Loucy (cell line): Measurements from ENCODE around the gene PDZD7.

Experiments
- H2AFZ ChIP-seq: fragments of 200-600 bp; sonication (generic); 2 replicates; pipeline ENCODE4 v1.6.0; 2016; ENCODE audit warnings: antibody characterized with exemption, mild to moderate bottlenecking, low read length, moderate library complexity
- H3F3A ChIP-seq: fragments of 200-600 bp; 2 replicates; pipeline ENCODE4 v1.6.0; 2016; ENCODE audit warnings: antibody characterized with exemption, low read depth, mild to moderate bottlenecking
- H3K27me3 ChIP-seq: fragments of 200-600 bp; sonication (generic); 2 replicates; pipeline ENCODE4 v1.6.1; 2014; ENCODE audit warnings: low read length, mild to moderate bottlenecking; ENCODE audit not compliant: insufficient read depth, poor library complexity, severe bottlenecking
- H3K36me3 ChIP-seq: fragments of 200-600 bp; sonication (generic); 2 replicates; pipeline ENCODE4 v1.6.1; 2016; ENCODE audit warnings: low read length; ENCODE audit not compliant: insufficient read depth
- H3K4me1 ChIP-seq: fragments of 200-600 bp; sonication (generic); 2 replicates; pipeline ENCODE4 v1.5.1; 2014; ENCODE audit warnings: low read length, mild to moderate bottlenecking; ENCODE audit not compliant: insufficient read depth, poor library complexity, severe bottlenecking
- H3K4me2 ChIP-seq: fragments of 200-600 bp; sonication (generic); 2 replicates; pipeline ENCODE4 v1.6.0; 2014; ENCODE audit warnings: antibody characterized with exemption, low read length, low read depth, mild to moderate bottlenecking; ENCODE audit not compliant: poor library complexity, severe bottlenecking
- H3K4me3 ChIP-seq: fragments of 200-600 bp; sonication (generic); 2 replicates; pipeline ENCODE4 v1.5.1; 2014; ENCODE audit warnings: low read length, mild to moderate bottlenecking, mixed read lengths; ENCODE audit not compliant: poor library complexity, severe bottlenecking
- H3K79me2 ChIP-seq: fragments of 200-600 bp; sonication (generic); 2 replicates; pipeline ENCODE4 v1.6.1; 2014; ENCODE audit warnings: low read length; ENCODE audit not compliant: insufficient read depth
- H3K9ac ChIP-seq: fragments of 200-600 bp; sonication (generic); 2 replicates; pipeline ENCODE4 v1.6.0; 2014; ENCODE audit warnings: mild to moderate bottlenecking, low read depth, low read length, moderate library complexity; ENCODE audit not compliant: poor library complexity, severe bottlenecking
- H3K9me2 ChIP-seq: fragments of 200-600 bp; sonication (generic); replicated peaks from 2 replicates; pipeline ENCODE4 v1.6.1; 2016; ENCODE audit warnings: low read depth, low read length, mixed read lengths
- H3K9me3 ChIP-seq: fragments of 200-600 bp; sonication (generic); 2 replicates; pipeline ENCODE4 v1.6.1; 2014; ENCODE audit warnings: mild to moderate bottlenecking, antibody characterized with exemption, low read length, low read depth; ENCODE audit not compliant: insufficient read depth
- H4K20me1 ChIP-seq: fragments of 200-600 bp; sonication (generic); 2 replicates; pipeline ENCODE4 v1.6.0; 2014; ENCODE audit warnings: antibody characterized with exemption, low read length, mild to moderate bottlenecking; ENCODE audit not compliant: insufficient read depth, poor library complexity, severe bottlenecking
- CTCF ChIP-seq: fragments of 200-600 bp; sonication (generic); conservative IDR thresholded peaks from 2 replicates; pipeline ENCODE4 v1.5.1; 2014; ENCODE audit warnings: mild to moderate bottlenecking, antibody characterized with exemption, low read length
- EZH2phosphoT487 ChIP-seq: fragments of 200-600 bp; IDR thresholded peaks from 2 replicates; pipeline ENCODE4 v1.6.1; 2018; ENCODE audit warnings: antibody characterized with exemption, mild to moderate bottlenecking, moderate library complexity, borderline replicate concordance

PDZD7 gene

GRCh38 chr10:101027106-101027720 lies 3.7 kb downstream of the PDZD7 start:
- Histone ChIP-seq H3K4me2 (no peak overlapping the region), H3K27me3 (no peaks in the 10 kb centered on the region), H3F3A (no peaks in the 10 kb centered on the region)

GRCh38 chr10:101022967-101023705 lies 7.8 kb downstream of the PDZD7 start:
- Histone ChIP-seq H2AFZ (no peak overlapping the region), H4K20me1 (no peaks in the 10 kb centered on the region), H3K9me2 (no peaks in the 10 kb centered on the region), H3K4me3 (no peak overlapping the region), H3K4me1 (no peaks in the 10 kb centered on the region), H3K9ac (no peak overlapping the region), H3K4me2 (no peak overlapping the region), H3K27me3 (no peaks in the 10 kb centered on the region), H3K9me3 (no peaks in the 10 kb centered on the region), H3F3A (no peaks in the 10 kb centered on the region; the same call in 1 of the 2 replicates), H3K36me3 (no peaks in the 10 kb centered on the region), H3K79me2 (no peaks in the 10 kb centered on the region)
- TF ChIP-seq CTCF, result no peak
- TF ChIP-seq EZH2phosphoT487, result no peak

More at GRCh38 chr10:101027106-101027720, 3.7 kb downstream of the PDZD7 start:
- H3K9ac ChIP-seq, result no peak overlapping the region
- no peaks in the 10 kb centered on the region for H3K9me2 ChIP-seq
- H2AFZ ChIP-seq, result no peak overlapping the region
- H3K9me3 ChIP-seq, result no peaks in the 10 kb centered on the region
- no peaks in the 10 kb centered on the region for H3K79me2 ChIP-seq
- H3K36me3 ChIP-seq, result no peaks in the 10 kb centered on the region
- H3K4me3 ChIP-seq, result no peak overlapping the region
- no peaks in the 10 kb centered on the region for H4K20me1 ChIP-seq
- TF ChIP-seq EZH2phosphoT487, result no peak
- no peak for TF ChIP-seq CTCF
- H3K4me1 ChIP-seq, result peaks cover 11% of the 10 kb centered on the region

GRCh38 chr10:101021692-101022251 lies 9.2 kb downstream of the PDZD7 start:
- H3K27me3 ChIP-seq, result no peaks in the 10 kb centered on the region
- H3K4me1 ChIP-seq, result no peaks in the 10 kb centered on the region
- H3K9me3 ChIP-seq, result no peaks in the 10 kb centered on the region
- no peaks in the 10 kb centered on the region for H4K20me1 ChIP-seq
- H3K36me3 ChIP-seq, result no peaks in the 10 kb centered on the region
- no peak overlapping the region for H3K4me2 ChIP-seq
- H3K4me3 ChIP-seq, result no peak overlapping the region
- TF ChIP-seq EZH2phosphoT487, result no peak
- TF ChIP-seq CTCF, result no peak
- H3K9me2 ChIP-seq, result no peaks in the 10 kb centered on the region
- no peak overlapping the region for H3K9ac ChIP-seq
- no peak overlapping the region for H2AFZ ChIP-seq
- no peaks in the 10 kb centered on the region for H3K79me2 ChIP-seq
- H3F3A ChIP-seq, result no peaks in the 10 kb centered on the region; the same call in 1 of the 2 replicates
